K562 (cell line): Measurements from ENCODE around the gene CDK5RAP3. TPM values are rescaled to one million over a fixed set of nuclear protein-coding genes. Genes with fewer than 3 reads are reported as not detected.

ENCODE experiments used
- ADNP ChIP-seq: fragments of 200-800 bp; sonication (Bioruptor generic); IDR thresholded peaks from 2 replicates; pipeline ENCODE4 v1.6.1; 2016; ENCODE audit warnings: missing genetic modification characterization, missing compliant biosample characterization
- ATF2 ChIP-seq: sonication (generic); formaldehyde crosslinking; IDR thresholded peaks from 2 replicates; pipeline ENCODE4 v1.8.1; 2022; ENCODE audit warnings: missing genetic modification reagents
- BRCA1 ChIP-seq, 2 experiments: fragments of 450-650 bp in 1 of 2; sonication (generic) in 1 of 2; formaldehyde crosslinking in 1 of 2; IDR thresholded peaks; 2 replicates each; pipeline versions ENCODE4 v1.5.0 to v1.6.1; 2017 to 2020; ENCODE audit warnings: mild to moderate bottlenecking in 1 of 2, missing genetic modification reagents in 1 of 2
- CBX8 ChIP-seq: fragments of 200-600 bp; sonication (generic); IDR thresholded peaks from 2 replicates; pipeline ENCODE4 v1.6.1; 2012; ENCODE audit warnings: borderline replicate concordance, mixed run types, low read depth, mild to moderate bottlenecking, moderate library complexity, mixed read lengths, low read length, control low read depth, inconsistent platforms; ENCODE audit not compliant: poor library complexity, severe bottlenecking; ENCODE audit errors: extremely low read depth
- DEAF1 ChIP-seq: fragments of 450-650 bp; formaldehyde crosslinking; IDR thresholded peaks from 2 replicates; pipeline ENCODE4 v1.4.0; 2020; ENCODE audit warnings: mild to moderate bottlenecking, moderate library complexity
- HOXB6 ChIP-seq: fragments of 250-450 bp; sonication (Bioruptor Pico); IDR thresholded peaks from 2 replicates; pipeline ENCODE4 v1.5.1; 2022; ENCODE audit warnings: mild to moderate bottlenecking, borderline replicate concordance
- MNT ChIP-seq, 2 experiments: fragments of 450-650 bp; conservative IDR thresholded peaks; 2 replicates each; pipeline ENCODE4 v1.6.1; 2017; ENCODE audit warnings: mild to moderate bottlenecking in 2 of 2, moderate library complexity in 2 of 2
- MYC ChIP-seq, 2 experiments: fragments of 250-450 bp in 1 of 2; sonication (Bioruptor Pico) in 1 of 2; IDR thresholded peaks; 2 replicates each; pipeline versions ENCODE4 v1.5.1 to v1.6.1; 2012 to 2021; ENCODE audit warnings: low read depth in 2 of 2, borderline replicate concordance in 1 of 2, improper control_type of control experiment in 1 of 2, low read length in 1 of 2, mild to moderate bottlenecking in 1 of 2, moderate library complexity in 1 of 2
- NONO ChIP-seq, 2 experiments: fragments of 200-400 bp in 1 of 2; fragments of 450-650 bp in 1 of 2; formaldehyde crosslinking in 1 of 2; IDR thresholded peaks; 2 replicates each; pipeline ENCODE4 v1.6.1; 2017; ENCODE audit warnings: low read depth in 2 of 2, mild to moderate bottlenecking in 2 of 2, moderate library complexity in 2 of 2, low read length in 1 of 2
- NR2C2 ChIP-seq, 2 experiments: fragments of 200-800 bp in 1 of 2; sonication (Bioruptor generic) in 1 of 2; sonication (generic) in 1 of 2; formaldehyde crosslinking in 1 of 2; IDR thresholded peaks; 2 replicates each; pipeline versions ENCODE4 v1.6.1 to v1.8.0; 2016 to 2022; ENCODE audit warnings: mild to moderate bottlenecking in 1 of 2, missing compliant biosample characterization in 1 of 2, missing genetic modification characterization in 1 of 2, missing genetic modification reagents in 1 of 2
- PKNOX1 ChIP-seq: fragments of 450-650 bp; IDR thresholded peaks from 2 replicates; pipeline ENCODE4 v1.6.1; 2016
- PML ChIP-seq: IDR thresholded peaks from 2 replicates; pipeline ENCODE4 v1.6.1; 2012; ENCODE audit warnings: low read length, inconsistent platforms
- RAD51 ChIP-seq: fragments of 450-650 bp; IDR thresholded peaks from 2 replicates; pipeline ENCODE4 v1.7.1; 2016; ENCODE audit warnings: low read depth, mild to moderate bottlenecking, borderline replicate concordance
- RBM17 ChIP-seq: fragments of 200-400 bp; formaldehyde crosslinking; IDR thresholded peaks from 2 replicates; pipeline ENCODE4 v1.6.1; 2017; ENCODE audit warnings: low read depth, mild to moderate bottlenecking, low read length, borderline replicate concordance
- ZNF311 ChIP-seq: fragments of 250-450 bp; sonication (Bioruptor Pico); IDR thresholded peaks from 2 replicates; pipeline ENCODE4 v1.4.0; 2020; ENCODE audit warnings: mild to moderate bottlenecking, moderate library complexity
- ZNF395 ChIP-seq: fragments of 200-800 bp; sonication (Bioruptor generic); IDR thresholded peaks from 2 replicates; pipeline ENCODE4 v1.6.1; 2017; ENCODE audit warnings: missing genetic modification characterization, missing compliant biosample characterization
- ZSCAN32 ChIP-seq: fragments of 450-650 bp; formaldehyde crosslinking; IDR thresholded peaks from 2 replicates; pipeline ENCODE4 v1.4.0; 2020; ENCODE audit warnings: mild to moderate bottlenecking, moderate library complexity
- polyA plus RNA-seq, 8 experiments: library from polyadenylated mRNA; depleted of rRNA in 4 of 8; stranded (reverse) in 5 of 8; unstranded in 3 of 8; fragments of >200 nt; fragmentation: Nextera tagmentation in 2 of 8; fragmentation: Illumina TruSeq in 1 of 8; extraction: Ambion mirVana in 2 of 8; extraction: Trizol in 1 of 8; gene quantifications; 2 replicates each; pipeline versions ENCODE4 v1.2.1 to v1.2.3, GENCODE V29; 2011 to 2014; ENCODE audit warnings: inconsistent platforms in 1 of 8, missing spikeins in 1 of 8
- total RNA-seq, 7 experiments: library from RNA; depleted of rRNA in 6 of 7; stranded (reverse); fragments of >200 nt in 6 of 7; fragmentation: Illumina TruSeq in 2 of 7; extraction: Trizol in 2 of 7; gene quantifications; 2 replicates each; pipeline versions ENCODE4 v1.2.1 to v1.2.3, GENCODE V29; 2011 to 2021; ENCODE audit warnings: low replicate concordance in 1 of 7

Gene CDK5RAP3
- total and polyA plus RNA-seq, 9 of the 15 experiments (the other 6 are each of a cell fraction or from before 2014, with no cell fraction given): 44.2 to 202 (median 91.5) TPM

- TF ChIP-seq NR2C2 (CRISPR knock-in tag; IDR thresholded peaks at IDR 0.05) (peak; percentile 82; the same call in 1 of the 2 replicates), NR2C2 (tag; IDR thresholded peaks at IDR 0.05) (peak; percentile 58; the same call in 1 of the 2 replicates), RBM17 (no peak), CBX8 (no peak), ZNF311 (CRISPR knock-in tag) (0 out of 2 replicates have a peak, but pooled peaks have one; percentile 46), ZSCAN32 (CRISPR knock-in tag) (no peak), ZNF395 (CRISPR knock-in tag) (no peak; the same call in 1 of the 2 replicates), DEAF1 (CRISPR knock-in tag) (peak; percentile 56), MNT (conservative IDR thresholded peaks at IDR 0.05) (peak; percentile 96 to 98), ATF2 (no peak), BRCA1 (IDR thresholded peaks at IDR 0.05) (no peak), BRCA1 (CRISPR knock-in tag; IDR thresholded peaks at IDR 0.05) (no peak), ADNP (tag) (no peak), MYC (IDR thresholded peaks at IDR 0.05; ENCODE audit: low read depth, low read length) (peak; percentile 89), MYC (CRISPR knock-in tag; IDR thresholded peaks at IDR 0.05; ENCODE audit: borderline replicate concordance, low read depth) (peak; percentile 79), HOXB6 (CRISPR knock-in tag) (no peak), PML (peak; percentile 56; the same call in 1 of the 2 replicates), PKNOX1 (peak; percentile 90), NONO (IDR thresholded peaks at IDR 0.05; ENCODE audit: low read depth in 2 of 2, low read length in 1 of 2) (no peak), RAD51 (peak; percentile 26; the same call in 1 of the 2 replicates)
Observed at GRCh38 chr17:47970725-47971499, at the start of gene CDK5RAP3 (continued).
